GM21367 (cell line): ENCODE measurements around the gene RIPPLY2.

Experiments used
- ATAC-seq: cut with Tn5 transposase; IDR thresholded peaks from one replicate; pipeline ENCODE4 v1.9.1; 2021; ENCODE audit not compliant: unreplicated experiment

The RIPPLY2 gene

DNA sequence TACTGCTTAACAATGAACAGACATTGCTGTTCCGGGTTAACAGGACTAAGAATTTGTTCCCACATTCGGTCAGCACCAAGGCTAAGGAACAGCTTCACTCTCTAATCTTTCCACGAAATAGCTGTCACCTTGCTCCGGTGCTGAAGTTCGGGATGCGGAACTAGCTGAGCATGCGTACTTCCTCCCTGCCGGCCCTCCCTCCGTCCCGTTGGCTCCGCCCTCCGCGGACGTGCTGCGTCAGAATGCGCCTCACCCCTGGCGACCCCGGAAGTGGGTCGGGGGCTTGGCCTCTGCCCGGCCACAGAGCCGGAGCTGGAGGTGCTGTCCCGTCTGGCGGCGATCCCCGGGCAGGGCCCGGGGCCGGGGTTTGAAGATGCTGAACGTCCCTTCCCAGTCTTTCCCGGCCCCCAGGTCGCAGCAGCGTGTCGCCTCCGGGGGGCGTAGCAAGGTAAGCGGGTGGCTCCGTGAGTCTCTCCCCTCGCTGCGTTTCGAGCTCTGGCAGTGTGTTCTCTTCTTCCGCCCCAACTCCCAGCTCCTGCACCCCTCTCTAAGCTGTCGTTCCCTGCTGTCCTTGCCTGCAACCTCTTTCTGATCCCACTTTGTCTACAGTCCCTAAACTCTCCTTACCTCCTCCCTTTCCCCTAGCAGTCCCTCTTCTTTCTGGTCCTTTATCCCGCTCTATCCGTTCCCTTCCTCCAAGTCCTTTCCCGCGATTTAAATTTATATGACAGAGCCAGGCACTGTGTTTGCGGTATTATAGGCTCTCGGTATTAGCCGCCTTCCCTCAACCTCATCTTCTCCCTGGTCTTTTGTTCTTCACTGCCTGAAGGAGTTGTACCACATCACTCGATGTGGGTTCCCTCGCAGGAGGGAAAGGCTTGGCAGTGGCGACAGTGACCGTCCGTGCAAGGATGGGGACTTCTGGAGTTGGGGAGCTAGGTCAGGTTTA is 6.5 kb downstream of the RIPPLY2 start, which contains the start of gene CYB5R4:
Gene CYB5R4 (plus strand): TSS at position 280 of the 949 bp plus-strand sequence. CDS start 94 bp downstream, at position 374.
- ATAC-seq: peak; percentile 99

DNA sequence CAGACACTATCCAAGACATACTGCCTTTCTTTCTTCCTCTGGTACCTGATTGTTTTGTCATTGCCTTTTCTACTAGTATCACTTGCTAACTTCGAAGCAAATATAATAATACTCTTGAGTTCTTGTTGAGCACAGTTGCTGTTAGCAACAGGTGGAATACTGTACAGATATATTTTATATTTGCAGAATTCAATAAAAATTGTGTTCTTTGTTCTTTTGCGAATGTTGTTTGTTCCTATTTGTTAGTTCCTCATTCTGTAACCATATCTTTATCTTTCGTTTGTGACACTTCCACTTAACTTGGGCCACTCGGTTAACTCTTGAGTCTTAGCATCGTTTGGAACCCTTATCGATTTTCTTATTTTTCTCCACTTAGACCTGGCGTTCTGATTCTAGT is 7.2 kb downstream of the RIPPLY2 start:
- no peak for ATAC-seq

- no peak for ATAC-seq
Observed at GRCh38 chr6:83860782-83861495, 7.8 kb downstream of the RIPPLY2 start.

GRCh38 chr6:83862776-83863471 is 9.8 kb downstream of the RIPPLY2 start:
- no peak for ATAC-seq

- ATAC-seq: no peak
Observed at GRCh38 chr6:83867043-83867442, 13.9 kb downstream of the RIPPLY2 start.

GRCh38 chr6:83867527-83868161 is 14.5 kb downstream of the RIPPLY2 start:
- no peak for ATAC-seq

DNA sequence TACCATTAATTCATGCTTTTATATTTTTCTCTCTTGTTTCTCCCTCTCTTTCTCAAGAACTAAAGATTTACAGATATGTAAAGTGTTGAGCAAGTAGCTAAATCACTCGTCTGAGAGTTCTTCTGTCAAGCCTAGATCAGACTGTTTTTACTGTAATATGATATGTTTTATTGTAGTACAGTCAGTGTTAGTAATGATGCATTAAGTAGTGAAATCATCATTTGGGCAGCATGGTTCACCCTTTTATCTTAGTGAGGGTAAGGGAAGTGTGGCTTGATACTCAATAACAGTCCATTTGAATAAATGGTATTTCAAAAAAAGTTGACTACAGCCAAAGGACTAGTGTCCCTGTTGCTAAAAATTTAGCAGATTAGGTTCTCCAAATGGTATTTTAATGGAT is 15.5 kb downstream of the RIPPLY2 start:
- no peak for ATAC-seq

DNA sequence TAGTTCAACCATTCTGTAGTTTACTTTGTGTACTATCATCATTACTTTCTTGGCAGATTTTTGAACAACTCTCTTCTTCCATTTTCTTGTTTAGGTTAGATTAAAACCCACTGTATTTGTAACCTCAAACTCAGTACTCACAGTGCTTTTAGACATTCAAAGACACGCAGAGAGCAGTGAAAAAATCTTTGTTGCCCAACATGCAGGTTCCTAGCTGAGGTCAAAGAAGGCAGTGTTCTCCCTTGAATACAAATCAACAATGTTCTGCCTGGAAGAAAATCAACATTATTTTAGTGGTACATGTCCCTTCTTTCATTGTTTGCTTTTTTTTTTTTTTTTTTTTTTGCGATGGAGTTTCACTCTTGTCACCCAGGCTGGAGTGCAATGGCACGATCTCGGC is 17.5 kb downstream of the RIPPLY2 start:
- ATAC-seq: no peak

DNA sequence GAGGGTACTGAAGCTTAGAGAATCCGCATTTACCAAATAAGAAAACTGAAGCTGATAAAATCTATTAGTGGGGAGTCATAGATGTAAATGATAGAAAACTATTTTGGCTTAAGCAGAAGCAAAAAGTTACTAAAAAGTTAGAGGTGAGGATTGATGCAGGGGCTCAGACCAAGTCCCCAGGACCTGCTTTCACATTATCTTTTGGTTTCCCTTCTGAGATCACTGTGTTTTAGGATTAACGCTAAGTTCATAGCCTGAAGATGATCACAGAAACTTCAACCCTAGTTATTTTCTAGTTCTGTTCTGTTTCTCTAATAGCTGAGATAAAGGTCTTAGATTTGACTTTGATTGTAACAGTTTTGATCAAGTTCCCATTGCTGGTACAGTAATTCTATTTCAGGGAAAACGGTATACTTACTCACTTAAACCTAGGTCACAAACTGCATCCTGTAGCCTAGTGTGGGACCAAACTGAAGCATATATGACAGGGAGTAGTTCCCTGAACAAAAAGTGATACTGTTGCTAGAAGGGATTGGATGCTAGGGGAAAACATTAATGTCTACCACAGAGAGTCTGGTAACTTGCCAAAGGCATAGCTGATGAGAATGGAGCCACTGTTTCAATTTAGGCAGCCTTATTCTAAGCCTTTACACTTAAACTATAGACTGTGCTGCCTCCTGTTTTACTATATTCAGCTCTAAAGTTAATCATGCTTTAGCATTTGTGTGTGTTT is 19.4 kb downstream of the RIPPLY2 start:
- ATAC-seq: no peak

DNA sequence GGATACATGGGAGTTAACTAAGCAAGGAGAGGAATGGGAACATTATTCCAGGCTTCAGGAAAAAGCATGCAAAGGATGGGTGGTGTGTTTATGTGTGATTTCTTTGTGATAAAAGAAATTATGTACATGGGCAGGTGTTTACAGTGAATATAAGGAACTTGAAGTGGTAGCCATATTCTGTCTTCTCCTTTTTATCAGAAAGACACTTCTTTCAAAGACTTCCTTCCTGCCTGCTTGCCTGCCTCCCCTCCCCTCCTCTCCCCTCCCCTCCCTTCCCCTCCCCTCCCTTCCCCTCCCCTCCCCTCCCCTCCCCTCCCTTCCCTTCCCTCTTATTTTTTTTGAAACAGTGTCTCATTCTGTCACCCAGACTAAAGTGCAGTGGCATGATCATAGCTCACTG is 20.7 kb downstream of the RIPPLY2 start:
- no peak for ATAC-seq

GRCh38 chr6:83875843-83876242 is 22.7 kb downstream of the RIPPLY2 start:
- ATAC-seq: no peak

- ATAC-seq: no peak
Observed at GRCh38 chr6:83878902-83879644, 25.9 kb downstream of the RIPPLY2 start.

DNA sequence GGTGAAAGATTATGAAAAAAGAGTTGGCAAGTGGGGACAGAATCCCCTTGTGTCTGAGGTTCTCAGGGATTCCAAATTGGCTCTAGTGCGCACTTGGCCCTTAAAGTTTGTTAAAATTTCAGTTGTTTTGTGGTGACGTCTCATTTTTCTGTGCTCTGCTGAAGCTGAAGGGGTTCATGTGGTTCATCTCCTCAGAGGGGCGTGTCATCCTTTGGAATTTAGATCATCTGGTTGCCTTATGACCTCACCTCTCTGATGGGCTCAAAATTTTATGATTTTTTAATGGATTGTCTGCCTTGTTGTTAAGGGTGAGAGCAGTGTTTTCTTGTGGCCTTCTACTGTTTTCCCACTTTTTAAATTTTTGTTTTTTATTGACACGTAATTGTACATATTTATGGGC is 26.6 kb downstream of the RIPPLY2 start:
- no peak for ATAC-seq

DNA sequence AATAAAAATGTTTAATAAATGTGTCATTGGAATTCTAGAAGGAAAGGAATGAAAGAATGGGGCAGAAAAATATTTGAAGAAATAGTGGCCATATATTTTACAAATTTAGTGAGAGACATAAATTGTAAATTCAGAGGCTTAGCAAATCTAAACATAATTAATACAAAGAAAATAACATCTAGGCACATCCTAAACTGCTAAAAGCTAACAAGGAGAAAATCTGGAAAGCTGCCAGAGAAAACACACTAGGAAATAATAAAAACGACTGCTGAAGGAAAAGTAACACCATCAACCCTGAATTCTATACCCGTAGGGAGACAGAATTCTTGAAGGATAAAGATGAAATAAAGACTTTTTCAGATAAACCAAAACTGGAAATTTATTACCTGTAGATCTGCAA is 30.1 kb downstream of the RIPPLY2 start:
- no peak for ATAC-seq

GRCh38 chr6:83884523-83884922 is 31.4 kb downstream of the RIPPLY2 start:
- peak; percentile 91 for ATAC-seq

GRCh38 chr6:83885984-83886383 is 32.8 kb downstream of the RIPPLY2 start:
- no peak for ATAC-seq

DNA sequence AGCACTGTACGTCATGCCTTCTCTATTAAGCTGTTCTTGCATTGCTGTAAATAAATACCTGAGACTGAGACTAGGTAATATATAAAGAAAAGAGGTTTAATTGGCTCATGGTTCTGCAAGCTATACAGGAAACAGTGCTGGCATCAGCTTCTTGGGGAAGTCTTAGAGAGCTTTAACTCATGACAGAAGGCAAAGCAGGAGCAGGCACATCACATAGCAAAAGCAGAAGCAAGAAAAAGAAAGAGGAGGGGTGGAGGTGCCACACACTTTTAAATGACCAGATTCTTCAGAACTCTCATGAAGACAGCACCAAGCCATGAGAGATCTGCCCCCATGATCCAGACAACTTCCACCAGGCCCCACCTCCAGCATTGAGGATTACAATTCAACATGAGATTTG is 36.5 kb downstream of the RIPPLY2 start:
- no peak for ATAC-seq

GRCh38 chr6:83890520-83890919 is 37.4 kb downstream of the RIPPLY2 start:
- ATAC-seq: no peak

DNA sequence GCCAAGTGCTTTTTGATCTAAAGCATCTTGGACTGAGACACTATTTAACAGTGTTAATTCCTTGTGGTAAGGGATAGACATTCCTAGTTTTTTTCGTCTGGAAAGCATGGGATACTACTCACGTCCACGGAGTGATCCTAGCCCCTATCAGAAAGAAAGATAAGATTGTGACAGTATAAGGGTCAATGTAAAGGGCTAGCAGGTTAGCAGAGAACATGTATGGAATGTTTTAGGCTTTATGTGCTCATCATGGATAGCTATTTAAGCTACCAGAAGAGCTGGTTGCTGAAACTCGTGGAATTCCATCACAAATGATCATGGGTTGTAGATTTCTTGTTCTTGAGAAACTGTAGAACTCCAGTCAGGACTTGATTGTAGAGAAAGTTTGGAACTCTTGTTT is 38.4 kb downstream of the RIPPLY2 start:
- no peak for ATAC-seq

DNA sequence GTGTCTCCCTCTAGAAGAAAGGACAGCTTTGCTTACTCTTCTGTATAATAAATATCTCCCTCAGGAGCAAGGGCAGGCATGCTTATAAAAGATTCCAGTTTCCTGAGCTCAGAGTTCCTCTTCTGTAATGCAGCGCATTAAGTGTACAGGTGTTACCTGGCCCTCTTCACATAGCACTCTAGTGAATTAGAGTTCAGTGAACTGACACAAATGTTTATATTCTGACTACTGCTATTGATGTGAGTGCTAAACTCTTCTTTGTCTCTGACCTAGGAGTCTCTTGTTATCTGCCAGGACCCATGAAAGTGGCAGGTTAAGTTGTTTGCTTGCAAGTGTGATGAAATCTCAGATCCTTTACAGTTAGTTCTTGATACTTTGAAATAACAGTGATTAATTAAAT is 39.9 kb downstream of the RIPPLY2 start:
- no peak for ATAC-seq
